ENCODE measurements around the gene NCOA5. TPM values are rescaled to one million over a fixed set of nuclear protein-coding genes. Genes with fewer than 3 reads are reported as not detected.
A peak's percentile ranks its signal among the peaks of the same experiment; 100 is the strongest.

NCOA5 gene
- 10 to 100 TPM; 56.9 to 63.8 (median 60.0) TPM for polyA plus RNA-seq (ENCODE audit: insufficient read length in 4 of 4)

DNA sequence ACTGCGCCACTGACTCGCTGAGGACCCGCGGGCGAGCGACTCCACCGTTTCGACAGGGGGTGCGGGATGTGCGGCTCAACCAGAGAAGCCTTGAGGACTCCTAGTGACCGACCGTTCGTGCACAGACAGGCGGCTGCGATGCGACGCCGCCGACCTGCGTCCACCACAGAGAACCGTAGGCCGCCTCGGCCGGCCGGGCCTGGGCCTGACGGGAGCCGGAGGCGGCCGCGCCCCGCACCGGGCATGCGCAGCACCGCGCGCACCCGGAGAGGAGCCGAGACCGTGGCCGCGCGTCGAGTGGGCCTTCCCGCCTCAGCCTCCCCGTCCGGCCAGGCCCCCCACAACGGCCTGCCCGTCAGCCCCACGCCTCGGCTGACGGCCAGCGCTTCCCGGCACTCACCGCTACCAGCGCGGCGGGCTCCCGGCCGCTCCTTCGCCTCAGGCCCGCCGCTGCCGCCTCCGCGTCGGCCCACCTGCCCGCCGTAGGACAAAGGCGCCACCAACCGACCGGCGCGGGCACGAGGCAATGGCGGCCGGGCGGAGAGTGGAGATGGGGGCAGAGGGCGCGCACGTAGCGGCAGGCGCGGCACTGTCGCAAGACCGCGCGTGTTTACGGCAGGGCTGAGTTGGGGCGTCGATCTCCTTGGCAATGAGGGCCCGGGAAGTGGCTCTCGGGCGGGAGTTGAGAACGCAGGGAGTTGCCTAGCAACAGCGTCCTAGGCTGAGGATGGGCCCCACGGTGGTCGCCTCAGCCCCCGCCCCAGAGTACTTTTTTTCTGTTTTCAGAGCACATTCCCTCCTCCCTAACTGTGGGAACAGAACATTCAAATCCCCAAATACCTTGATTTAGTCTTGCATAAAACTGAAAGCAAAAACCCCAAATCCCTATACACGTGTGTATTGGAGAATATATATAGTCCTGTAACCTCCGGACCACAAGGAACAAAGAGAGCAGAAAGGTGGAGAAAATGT lies at the start of gene NCOA5:
TSS of gene NCOA5 (minus strand) at position 546 of the 972 bp plus-strand sequence. CDS start 10,538 bp downstream, outside the sequence.
- DNase-seq (ENCODE audit: low read depth in 4 of 4, low spot score in 3 of 4), result peak; percentile 83 to 88 (median 86)

DNA sequence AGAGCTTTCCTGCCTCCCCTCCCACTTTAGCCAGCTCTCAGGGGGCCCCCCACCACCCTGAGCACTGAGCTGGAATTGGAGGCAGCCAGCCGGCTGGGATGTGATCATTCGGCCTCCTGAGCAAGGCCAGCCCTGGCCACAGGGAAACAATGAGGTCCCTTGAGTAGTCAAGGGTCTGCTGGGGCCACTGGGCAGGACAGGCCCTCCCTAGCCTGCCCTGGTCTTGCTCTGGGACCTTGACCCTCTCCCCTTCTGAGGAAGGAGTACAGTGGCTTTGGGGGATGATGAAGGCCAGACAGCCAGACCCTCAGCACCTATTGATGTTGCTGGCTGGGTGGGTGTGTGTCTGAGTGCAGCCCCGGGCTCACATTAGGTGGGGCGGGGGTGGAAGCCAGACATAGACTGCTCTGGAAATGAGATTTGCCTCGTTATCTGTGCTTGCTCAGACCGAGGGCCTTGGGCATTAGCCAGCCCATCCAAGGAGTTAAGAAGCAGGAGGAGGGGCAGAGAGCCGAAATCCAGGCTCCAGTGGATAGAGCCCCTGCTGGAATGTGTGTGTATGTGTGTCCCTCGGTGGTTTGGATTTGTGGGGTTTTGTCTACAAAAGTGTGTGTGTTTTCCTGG lies 49.6 kb upstream of the NCOA5 start:
- no peak for DNase-seq (ENCODE audit: low read depth in 4 of 4, low spot score in 3 of 4)

DNA sequence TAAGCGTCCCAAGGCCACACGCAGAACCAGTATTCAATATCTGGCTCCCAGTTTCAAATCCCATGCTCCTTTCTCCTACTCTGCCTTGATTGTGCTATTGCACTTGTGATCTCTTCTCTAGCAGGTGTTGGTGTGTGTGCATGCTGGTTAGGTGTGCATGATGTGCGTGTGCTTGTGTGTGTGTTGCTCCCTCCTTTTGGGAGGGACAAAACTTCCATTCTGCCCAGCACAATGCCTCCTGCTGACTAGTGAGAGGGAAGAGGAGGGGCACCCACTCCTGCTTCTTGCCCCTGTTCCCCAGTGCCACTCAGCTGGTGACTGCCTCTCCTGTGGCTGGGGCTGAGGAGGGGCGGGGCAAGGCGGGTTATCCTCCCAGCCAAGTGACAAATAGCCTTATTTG lies 48.1 kb upstream of the NCOA5 start:
- DNase-seq (ENCODE audit: low read depth in 4 of 4, low spot score in 3 of 4), result no peak

DNA sequence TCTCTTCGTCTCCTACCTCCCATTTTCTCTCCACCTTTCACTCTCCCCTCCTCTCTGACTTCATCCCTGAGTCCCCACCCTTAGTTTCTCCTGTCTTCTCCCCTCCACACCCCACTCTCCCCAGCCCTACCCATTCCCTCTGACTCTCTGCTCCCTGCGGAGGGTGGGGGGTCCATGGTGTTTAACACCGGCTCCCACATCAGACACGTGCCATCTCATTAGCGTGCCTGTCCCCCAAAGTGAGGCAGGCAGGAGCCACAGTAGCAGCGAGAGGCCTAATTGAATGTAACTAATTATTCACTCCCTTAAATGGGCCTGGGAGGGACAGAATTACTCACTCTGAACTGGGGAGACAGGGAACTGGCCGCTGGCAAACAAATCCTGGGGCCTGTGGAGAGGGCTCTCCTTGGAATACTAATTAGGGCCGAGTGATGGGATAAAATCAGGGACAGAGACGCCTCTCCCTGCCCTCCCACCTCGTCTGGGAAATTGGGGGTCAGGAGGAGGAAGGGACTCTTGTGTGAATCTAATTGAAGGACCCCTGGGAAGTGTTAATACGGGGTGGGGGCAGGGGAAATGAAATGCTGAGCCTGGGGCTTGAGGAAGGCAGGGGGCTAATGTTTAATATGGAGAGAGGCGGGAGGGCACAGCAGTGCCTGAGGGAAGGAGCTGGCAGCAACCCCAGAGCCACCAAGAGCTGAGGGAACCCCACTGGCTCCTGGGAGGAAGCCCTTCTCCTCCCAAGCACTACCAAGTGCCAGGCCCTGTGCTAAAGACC lies 46.3 kb upstream of the NCOA5 start:
- no peak for DNase-seq (ENCODE audit: low read depth in 4 of 4, low spot score in 3 of 4)

DNA sequence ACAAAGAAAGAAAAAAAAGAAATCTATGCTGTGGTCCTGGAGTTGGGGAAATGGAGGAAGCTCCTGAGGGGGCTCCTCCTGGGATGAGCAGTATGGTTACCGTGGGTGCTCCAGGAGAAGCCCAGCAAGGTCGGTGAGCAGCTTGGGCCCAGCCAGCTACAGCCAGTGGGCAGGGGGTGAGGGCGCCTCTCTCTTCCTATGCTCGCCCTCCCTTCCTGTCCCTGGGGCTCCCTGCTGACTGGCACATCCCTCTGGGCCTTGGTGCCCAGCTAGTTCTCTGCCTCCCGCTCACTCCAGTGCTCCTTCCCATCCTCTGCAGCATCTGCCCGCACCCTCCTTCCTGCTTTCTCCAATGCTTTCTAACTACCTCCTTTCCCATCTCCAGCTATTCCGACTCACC lies 45.0 kb upstream of the NCOA5 start:
- DNase-seq (ENCODE audit: low read depth in 4 of 4, low spot score in 3 of 4), result no peak

DNA sequence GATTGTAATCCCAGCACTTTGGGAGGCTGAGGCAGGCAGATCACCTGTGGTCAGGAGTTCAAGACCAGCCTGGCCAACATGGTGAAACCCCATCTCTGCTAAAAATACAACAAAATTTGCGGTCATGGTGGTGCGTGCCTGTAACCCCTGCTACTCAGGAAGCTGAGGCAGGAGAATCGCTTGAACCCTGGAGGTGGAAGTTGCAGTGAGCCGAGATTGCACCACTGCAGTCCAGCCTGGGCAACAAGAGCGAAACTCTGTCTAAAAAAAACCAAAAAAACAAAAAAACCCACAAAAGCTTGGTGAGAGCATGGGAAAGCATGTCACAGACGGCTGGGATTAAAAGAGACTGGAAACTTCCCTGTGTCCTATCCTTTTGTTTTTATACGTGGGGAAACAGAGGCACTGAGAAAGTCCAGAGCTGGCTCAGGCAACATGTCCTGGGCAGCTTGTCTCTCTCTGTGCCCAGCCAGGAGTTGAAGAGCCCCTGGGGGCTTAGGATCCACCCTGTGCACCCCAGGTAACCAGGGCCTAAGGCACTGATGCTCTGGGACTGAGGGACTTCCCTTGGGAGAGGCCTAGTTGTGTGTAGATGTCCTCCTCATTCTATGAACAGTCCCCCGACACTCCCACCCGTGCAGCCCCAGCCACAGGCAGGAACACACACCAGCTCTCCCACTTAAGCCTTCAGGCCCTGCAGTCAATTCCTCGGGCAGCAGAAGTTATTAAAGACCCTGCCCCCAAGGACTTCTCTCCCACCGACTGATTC lies 44.3 kb upstream of the NCOA5 start:
- DNase-seq (ENCODE audit: low read depth in 4 of 4, low spot score in 3 of 4), result no peak

DNA sequence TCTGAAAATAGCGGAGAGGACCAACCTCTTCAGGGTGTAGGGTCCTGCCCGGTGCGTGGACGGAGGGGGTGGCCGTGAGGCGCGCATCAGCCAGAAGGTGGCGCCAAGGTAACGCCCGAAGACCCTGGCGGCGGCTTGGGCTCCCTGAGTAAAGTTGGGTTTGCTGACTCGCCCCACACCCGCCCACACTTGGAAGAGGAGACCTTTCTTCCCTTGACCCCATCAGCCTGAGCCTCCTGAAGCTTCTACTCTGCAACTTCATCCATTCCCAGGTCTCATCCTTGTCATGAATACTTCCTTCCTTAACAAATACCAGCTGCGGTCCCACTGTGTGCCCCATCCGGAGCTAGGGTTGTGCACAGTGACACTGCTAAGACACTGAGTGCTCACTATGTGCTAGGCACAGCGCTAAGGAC lies 43.0 kb upstream of the NCOA5 start:
- peak; percentile 22 to 61 (median 24) for DNase-seq (ENCODE audit: low read depth in 4 of 4, low spot score in 3 of 4)

DNA sequence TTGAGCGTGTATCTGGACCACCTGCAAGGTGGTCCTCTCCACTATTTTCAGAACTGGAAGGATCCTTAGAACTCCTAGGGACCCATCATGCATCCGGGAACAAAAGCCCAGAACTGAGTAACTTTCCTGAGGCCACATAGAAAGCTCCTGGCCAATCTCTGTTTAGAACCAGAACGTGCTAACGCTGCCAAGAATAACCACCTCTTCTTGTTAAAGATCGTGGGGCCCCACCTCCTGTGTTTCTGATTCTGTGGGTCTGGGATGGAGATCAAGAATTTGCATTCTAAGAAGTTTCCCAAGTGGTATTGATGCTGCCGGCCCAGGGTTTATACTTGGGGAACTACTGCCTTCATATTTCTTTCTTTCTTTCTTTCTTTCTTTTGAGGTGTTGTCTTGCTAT lies 41.6 kb upstream of the NCOA5 start:
- no peak for DNase-seq (ENCODE audit: low read depth in 4 of 4, low spot score in 3 of 4)

DNA sequence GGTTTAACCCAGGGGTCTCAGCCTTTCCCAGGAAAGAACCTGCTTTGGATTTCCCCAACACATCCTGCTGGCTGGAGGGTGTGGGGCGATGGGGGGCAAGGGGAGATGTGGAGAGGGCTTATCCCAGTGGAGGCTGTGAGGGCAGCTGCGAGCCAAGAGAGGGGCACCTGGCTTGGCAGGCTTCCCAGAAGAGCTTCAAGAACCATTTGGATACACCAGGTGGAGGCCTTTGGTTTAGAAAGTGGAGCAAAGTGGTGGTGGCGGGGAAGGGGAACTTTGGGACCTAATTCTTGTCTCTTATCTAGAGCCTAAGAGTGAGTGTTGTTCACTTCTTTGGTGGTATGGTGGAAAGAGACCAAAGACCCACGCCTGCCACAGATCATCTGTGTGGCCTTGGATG lies 40.8 kb upstream of the NCOA5 start:
- no peak for DNase-seq (ENCODE audit: low read depth in 4 of 4, low spot score in 3 of 4)

DNA sequence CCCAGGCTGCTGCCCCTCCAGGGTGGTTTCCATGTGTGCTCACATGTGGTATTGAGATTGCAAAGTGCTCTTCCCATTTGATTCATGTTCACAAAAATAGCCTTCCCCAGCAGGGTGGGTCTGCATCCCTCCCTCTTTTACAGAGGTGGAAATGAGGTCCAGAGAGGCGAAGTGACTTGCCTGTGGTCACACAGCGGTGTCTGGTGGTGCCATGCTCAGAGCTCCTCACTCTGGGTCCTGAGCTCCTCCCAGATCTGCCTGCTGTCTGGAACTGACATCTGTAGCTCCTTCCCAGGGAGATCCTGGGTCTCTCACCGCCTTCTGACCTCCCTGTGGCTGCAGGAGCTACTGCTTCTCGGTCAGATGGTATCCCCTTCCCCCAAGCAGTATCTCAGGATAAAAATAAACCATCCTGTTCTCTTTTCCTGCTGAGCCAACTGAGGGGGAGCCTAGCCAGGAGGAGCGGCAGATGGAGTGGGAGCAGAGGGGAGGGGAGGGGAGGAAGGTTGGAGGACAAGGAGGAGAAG lies 40.3 kb upstream of the NCOA5 start:
- DNase-seq (ENCODE audit: low read depth in 4 of 4, low spot score in 3 of 4), result no peak

DNA sequence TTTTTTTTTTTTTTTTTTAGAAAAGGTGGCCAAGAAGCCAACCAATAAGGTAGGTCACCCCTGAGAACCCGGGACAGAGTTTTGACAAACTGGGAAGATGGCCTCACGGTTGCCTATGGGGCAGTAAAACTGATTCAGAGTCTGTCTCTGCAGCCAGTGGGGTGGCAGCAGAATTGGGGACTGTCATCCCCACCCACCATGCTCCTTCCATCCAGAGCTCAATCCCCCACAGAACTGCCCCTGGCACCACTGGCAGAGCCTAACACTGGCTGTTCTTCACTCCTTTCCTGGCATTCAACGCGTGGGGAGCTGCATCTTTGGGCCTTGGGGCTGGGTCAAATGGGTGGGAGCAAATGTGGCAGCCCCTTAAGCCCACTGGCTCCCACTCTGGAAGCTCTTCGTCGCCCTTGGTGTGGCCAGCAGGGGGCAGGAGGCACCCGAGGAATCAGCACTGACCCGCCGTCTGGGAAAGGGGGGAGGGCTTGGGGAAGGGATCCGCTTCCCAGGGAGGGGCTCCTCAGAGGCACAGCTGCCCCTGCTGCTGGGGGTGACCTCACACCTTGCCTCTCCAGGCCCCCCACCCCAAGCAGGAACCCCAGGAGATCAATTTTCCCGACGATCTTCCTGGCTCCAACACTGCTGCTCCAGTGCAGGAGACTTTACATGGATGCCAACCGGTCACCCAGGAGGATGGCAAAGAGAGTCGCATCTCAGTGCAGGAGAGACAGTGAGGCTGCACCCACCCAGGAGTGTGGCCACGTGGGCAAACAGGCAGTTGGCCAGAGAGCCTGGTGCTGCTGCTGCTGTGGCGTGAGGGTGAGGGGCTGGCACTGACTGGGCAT lies 38.8 kb upstream of the NCOA5 start:
- DNase-seq (ENCODE audit: low read depth in 4 of 4, low spot score in 3 of 4), result no peak

DNA sequence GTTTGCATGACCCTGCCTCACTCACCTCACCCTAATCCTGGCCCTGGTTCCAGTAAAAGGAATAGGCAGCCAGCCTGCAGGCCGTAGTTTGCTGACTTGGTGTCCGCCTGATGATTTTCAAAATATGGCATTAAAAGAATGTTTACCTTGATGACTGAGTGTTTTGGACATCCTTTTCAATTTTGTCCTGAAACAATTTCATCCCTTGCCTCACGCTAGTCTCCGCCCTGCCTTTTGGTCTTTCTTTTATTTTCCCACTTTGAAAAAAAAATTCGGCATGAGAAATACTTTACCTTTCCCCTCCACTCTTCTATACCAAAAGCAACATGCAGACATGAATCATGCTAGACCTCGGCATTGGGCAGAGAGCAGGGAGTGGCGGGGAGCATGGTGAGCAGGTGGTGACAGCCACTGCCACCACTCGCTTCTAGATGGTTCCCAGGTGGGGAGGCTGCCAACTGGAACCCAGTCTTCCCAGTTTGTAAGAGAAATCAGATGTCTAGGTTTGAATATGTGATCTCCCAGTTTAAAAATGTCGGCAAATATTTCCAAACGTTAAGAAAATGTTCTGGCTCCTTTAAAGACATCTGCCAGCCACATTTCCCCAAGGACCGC lies 37.7 kb upstream of the NCOA5 start:
- no peak for DNase-seq (ENCODE audit: low read depth in 4 of 4, low spot score in 3 of 4)

DNA sequence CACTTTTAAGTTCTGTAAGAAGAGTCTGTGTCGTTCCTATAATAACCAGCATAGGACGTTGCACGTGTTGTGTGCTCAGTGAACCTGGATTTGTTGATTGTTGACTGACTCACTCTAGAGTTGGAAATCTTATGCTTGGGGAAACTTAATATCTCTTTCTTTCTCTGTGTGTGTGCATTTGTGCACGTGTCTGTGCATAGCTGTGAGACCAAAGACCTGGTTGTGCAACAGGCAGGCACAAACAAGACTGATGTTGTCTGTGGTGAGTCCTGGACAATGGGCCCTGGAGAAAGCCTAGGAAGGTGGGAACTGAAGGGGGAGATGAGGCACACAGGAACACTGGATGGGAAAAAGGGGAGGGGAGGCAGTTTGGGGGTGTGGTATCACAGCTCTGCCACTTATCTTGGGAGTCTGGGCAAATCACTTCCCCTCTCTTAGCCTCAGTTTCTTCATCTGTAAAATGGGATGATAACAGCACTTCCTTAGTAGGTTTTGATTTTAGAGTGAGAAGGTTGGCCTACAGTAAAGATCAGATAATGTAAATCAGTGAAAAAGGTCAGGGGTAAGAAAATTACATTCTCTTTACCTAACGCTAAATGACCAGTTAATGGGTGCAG lies 36.8 kb upstream of the NCOA5 start:
- DNase-seq (ENCODE audit: low read depth in 4 of 4, low spot score in 3 of 4), result no peak

DNA sequence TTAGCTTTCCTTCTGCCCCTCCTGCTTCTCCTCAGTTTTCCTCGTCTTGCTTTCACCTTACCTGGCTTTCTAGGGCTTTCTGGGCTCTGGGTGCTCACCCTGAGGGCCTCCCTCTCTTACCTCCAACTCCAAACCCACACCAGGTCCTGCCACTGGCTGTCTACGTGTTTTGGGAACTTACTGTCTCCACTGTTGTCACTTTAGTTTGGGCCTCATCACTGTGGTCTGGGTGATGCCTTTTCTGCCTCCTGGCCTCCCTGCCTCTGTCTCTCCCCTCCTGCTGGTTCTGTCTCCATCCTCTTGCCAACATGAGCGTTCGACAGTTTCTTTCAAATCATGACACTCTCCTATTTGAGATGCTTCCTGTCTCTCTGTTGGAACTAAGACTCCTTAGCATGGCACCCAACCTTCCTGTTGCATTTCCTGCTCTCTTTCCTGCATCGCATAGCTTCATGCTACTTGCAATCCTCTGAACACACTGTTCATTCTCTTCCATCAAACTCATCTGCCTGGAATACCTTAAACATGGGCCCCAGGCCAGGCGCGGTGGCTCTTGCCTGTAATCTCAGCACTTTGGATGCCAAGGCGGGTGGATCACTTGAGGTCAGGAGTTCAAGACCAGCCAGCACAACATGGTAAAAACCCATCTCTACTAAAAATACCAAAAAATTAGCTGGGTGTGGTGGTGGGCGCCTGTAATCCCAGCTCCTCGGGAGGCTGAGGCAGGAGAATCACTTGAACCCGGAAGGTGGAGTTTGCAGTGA lies 33.9 kb upstream of the NCOA5 start:
- no peak for DNase-seq (ENCODE audit: low read depth in 4 of 4, low spot score in 3 of 4)

DNA sequence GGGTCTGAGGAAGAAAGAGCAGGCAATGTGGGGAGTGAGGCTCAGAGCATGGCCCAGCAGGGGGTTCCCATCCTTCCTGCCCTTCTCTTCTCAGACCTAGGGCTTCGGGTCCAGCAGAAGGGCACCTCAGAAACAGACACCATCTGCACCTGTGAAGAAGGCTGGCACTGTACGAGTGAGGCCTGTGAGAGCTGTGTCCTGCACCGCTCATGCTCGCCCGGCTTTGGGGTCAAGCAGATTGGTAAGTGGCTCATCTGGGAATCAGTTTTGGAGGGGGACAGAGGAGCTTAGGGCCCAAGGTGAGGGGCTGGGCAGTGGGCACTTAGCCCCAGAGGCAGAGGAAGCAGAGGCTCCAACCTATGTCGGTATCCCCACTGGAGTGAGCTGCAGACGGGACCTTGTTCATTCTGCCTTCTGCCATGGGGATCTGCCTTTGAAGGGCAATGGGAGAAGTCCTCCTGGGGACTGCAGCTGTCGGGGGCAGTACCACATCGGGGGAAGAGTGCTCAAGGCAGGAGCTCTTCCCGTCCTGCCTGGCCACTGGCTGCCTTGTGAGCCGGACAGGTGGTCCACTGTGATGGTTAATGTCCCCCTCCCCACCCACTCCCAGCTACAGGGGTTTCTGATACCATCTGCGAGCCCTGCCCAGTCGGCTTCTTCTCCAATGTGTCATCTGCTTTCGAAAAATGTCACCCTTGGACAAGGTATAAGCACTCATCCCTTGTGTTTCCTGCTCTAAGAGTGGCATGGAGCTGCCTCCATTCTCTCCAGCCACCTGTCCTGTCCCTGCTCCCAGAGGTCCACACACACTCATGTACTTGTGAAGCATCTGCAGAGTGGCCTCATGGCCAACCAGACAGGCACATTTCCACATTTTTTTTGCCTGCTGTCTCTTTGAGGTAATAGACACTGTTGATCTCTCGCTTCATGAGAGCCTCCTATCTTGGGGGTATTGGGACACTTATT lies 33.0 kb upstream of the NCOA5 start:
- no peak for DNase-seq (ENCODE audit: low read depth in 4 of 4, low spot score in 3 of 4)

DNA sequence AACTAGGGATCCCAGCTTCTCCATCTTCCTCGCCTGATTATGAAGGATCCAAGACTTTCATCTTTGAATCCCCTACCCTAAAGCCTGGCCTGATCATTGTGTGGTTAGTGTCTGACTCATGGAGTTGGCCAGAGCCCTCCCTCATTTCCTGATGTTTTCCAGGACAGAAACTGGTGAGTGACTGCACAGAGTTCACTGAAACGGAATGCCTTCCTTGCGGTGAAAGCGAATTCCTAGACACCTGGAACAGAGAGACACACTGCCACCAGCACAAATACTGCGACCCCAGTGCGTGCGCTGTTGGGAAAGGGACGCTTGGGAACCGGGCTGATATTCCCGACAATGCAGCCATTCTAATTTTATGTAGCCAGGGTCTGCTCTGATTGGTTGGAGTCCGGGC lies 32.3 kb upstream of the NCOA5 start:
- DNase-seq (ENCODE audit: low read depth in 4 of 4, low spot score in 3 of 4), result no peak

Data from right renal pelvis (tissue), 4 donors.